ENCODE measurements around the gene NAGPA. TPM values are rescaled to one million over a fixed set of nuclear protein-coding genes. Genes with fewer than 3 reads are reported as not detected.

Gene NAGPA
- total and polyA plus RNA-seq, 2 of the 13 experiments (the other 11 are each of a cell fraction or from before 2014, with no cell fraction given), result 27.1 to 60.3 TPM

DNA sequence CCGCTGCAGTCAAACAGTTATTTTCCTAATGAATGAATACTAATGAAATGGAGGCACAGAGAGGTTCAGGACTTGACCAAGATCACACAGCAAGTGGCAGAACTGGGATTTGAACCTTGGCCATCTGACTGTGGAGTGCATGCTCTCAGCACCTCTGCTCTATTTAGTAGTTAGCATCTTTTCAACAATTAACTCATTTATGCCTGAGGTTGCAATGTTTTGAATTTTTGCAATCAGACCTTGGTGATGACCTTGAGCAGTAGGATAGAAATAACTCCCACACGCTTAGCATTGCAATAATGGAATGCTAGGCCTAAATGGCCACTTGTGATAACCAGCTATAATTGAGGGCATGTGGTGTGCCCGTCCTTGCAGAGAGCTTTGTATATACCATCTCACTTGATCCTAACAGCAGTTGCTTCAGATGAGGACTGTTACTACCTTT lies 31.0 kb downstream of the NAGPA start (continued):
- TF ChIP-seq ZNF75D (CRISPR knock-in tag; IDR thresholded peaks at IDR 0.05; ENCODE audit: borderline replicate concordance), result no peak

DNA sequence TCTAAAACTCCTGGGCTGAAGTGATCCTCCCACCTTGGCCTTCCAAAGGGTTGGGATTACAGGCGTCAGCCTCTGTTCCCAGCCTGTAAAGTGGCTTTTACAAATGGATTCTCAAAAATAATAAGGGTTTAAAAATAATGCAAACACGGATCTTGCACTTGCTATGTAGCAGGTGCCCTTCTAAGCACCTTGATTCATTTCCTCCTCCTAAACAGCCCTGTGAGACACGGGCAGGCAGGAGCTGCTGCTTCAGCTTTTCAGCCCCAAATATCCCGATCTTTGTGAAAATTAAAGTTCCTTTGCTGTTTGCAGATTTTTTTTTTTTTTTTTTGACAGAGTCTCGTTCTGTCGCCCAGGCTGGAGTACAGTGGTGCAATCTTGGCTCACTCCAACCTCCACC lies 31.7 kb downstream of the NAGPA start:
- ChIA-PET CTCF (ENCODE audit: low intra/inter-chr PET ratio, low total read pairs) (no interaction called here), POLR2A (interaction anchor here (1.3 kb wide), 1 partner anchor 33 kb away, joined by 3 read pairs; no protein-coding TSS in a partner anchor)
- in situ Hi-C loops (cut with HindIII; ENCODE audit: extremely low pct_ligation_motif_present, low pct_unique_long_range_greater_than_20kb) (no loop called here), intact Hi-C loops (cut with micrococcal nuclease; ENCODE audit: unreplicated experiment) (no loop called here)
- Histone ChIP-seq H3K4me2 (ENCODE audit: low read depth, low read length) (no peak overlapping the region), H3K4me3 (replicated peaks in 1 of 3; ENCODE audit: insufficient read depth in 1 of 3, low read depth in 2 of 3, low read length in 3 of 3) (no peak overlapping the region), H3K27ac (ENCODE audit: extremely low read length, insufficient read depth, low read length) (no peak overlapping the region), H3K36me3 (replicated peaks in 1 of 2; ENCODE audit: control insufficient read depth in 1 of 2, insufficient read depth in 2 of 2, low read length in 2 of 2) (no peaks in the 10 kb centered on the region), H4K20me1 (ENCODE audit: insufficient read depth, low read length) (no peaks in the 10 kb centered on the region), H2AFZ (ENCODE audit: low read length) (no peak overlapping the region), H3K9me3 (ENCODE audit: low read length) (no peaks in the 10 kb centered on the region), H3K27me3 (ENCODE audit: control insufficient read depth in 1 of 2, insufficient read depth in 2 of 2, low read length in 2 of 2) (peaks cover 13 to 55% of the 10 kb centered on the region in 2 experiments; a peak in 4 of 5 replicates), H3K4me1 (ENCODE audit: insufficient read depth, low read length) (peaks cover 30% of the 10 kb centered on the region), H3K9ac (ENCODE audit: insufficient read depth, low read depth, low read length) (no peak overlapping the region), H3K79me2 (ENCODE audit: insufficient read depth, low read length) (no peaks in the 10 kb centered on the region)
- FAIRE-seq, result no peak
- 25% methylated on average over 6 of the region's 6 CpGs for WGBS (ENCODE audit: low lambda C conversion rate)
- TF ChIP-seq ZNF33B (CRISPR knock-in tag; IDR thresholded peaks at IDR 0.05) (0 out of 2 replicates have a peak, but pooled peaks have one; percentile 10), TBX3 (IDR thresholded peaks at IDR 0.05; ENCODE audit: borderline replicate concordance) (no peak), RFX3 (CRISPR knock-in tag; IDR thresholded peaks at IDR 0.05) (no peak)
- TF ChIP-seq, protein P1, sequence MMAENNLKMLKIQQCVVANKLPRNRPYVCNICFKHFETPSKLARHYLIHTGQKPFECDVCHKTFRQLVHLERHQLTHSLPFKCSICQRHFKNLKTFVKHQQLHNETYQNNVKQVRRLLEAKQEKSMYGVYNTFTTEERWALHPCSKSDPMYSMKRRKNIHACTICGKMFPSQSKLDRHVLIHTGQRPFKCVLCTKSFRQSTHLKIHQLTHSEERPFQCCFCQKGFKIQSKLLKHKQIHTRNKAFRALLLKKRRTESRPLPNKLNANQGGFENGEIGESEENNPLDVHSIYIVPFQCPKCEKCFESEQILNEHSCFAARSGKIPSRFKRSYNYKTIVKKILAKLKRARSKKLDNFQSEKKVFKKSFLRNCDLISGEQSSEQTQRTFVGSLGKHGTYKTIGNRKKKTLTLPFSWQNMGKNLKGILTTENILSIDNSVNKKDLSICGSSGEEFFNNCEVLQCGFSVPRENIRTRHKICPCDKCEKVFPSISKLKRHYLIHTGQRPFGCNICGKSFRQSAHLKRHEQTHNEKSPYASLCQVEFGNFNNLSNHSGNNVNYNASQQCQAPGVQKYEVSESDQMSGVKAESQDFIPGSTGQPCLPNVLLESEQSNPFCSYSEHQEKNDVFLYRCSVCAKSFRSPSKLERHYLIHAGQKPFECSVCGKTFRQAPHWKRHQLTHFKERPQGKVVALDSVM (CRISPR knock-in tag; IDR thresholded peaks at IDR 0.05), result 0 out of 2 replicates have a peak, but pooled peaks have one; percentile 33
- TF ChIP-seq, protein P2, sequence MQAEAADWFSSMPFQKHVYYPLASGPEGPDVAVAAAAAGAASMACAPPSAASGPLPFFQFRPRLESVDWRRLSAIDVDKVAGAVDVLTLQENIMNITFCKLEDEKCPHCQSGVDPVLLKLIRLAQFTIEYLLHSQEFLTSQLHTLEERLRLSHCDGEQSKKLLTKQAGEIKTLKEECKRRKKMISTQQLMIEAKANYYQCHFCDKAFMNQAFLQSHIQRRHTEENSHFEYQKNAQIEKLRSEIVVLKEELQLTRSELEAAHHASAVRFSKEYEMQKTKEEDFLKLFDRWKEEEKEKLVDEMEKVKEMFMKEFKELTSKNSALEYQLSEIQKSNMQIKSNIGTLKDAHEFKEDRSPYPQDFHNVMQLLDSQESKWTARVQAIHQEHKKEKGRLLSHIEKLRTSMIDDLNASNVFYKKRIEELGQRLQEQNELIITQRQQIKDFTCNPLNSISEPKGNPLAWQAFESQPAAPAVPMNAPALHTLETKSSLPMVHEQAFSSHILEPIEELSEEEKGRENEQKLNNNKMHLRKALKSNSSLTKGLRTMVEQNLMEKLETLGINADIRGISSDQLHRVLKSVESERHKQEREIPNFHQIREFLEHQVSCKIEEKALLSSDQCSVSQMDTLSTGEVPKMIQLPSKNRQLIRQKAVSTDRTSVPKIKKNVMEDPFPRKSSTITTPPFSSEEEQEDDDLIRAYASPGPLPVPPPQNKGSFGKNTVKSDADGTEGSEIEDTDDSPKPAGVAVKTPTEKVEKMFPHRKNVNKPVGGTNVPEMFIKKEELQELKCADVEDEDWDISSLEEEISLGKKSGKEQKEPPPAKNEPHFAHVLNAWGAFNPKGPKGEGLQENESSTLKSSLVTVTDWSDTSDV (CRISPR knock-in tag; IDR thresholded peaks at IDR 0.05), result no peak
- no peak for ATAC-seq
- no peak for DNase-seq (ENCODE audit: low spot score)
- BruUV-seq (replicated peaks), result no TSS peak

All from HepG2 (cell line).